ENCODE data around the gene PROK2.

PROK2 gene

DNA sequence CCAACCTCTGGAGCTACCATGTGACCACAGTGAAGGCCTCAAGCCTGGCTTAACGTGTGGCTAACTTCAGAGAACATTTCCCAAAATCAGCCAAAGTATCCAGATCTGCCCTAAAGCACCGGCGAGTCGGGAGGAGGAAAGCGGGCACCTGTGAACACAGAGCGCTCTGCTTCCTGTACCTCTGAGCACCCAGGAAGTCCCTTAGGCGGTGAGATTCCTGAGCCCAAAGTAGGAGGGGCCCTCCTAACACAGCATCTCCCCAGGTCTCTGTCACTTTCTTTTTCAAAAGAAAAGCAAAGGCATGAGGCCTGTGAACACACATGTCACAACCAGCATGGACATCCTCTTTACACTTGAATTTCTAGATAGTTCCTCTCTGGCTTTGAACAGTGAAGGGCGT lies 58.8 kb downstream of the PROK2 start:
- TF ChIP-seq, protein P1, sequence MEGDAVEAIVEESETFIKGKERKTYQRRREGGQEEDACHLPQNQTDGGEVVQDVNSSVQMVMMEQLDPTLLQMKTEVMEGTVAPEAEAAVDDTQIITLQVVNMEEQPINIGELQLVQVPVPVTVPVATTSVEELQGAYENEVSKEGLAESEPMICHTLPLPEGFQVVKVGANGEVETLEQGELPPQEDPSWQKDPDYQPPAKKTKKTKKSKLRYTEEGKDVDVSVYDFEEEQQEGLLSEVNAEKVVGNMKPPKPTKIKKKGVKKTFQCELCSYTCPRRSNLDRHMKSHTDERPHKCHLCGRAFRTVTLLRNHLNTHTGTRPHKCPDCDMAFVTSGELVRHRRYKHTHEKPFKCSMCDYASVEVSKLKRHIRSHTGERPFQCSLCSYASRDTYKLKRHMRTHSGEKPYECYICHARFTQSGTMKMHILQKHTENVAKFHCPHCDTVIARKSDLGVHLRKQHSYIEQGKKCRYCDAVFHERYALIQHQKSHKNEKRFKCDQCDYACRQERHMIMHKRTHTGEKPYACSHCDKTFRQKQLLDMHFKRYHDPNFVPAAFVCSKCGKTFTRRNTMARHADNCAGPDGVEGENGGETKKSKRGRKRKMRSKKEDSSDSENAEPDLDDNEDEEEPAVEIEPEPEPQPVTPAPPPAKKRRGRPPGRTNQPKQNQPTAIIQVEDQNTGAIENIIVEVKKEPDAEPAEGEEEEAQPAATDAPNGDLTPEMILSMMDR (conservative IDR thresholded peaks at IDR 0.05; ENCODE audit: low read depth, low read length) = no peak
- no peak for DNase-seq (ENCODE audit: low read depth)
- no peak overlapping the region for H3K4me3 ChIP-seq (ENCODE audit: low read length)

DNA sequence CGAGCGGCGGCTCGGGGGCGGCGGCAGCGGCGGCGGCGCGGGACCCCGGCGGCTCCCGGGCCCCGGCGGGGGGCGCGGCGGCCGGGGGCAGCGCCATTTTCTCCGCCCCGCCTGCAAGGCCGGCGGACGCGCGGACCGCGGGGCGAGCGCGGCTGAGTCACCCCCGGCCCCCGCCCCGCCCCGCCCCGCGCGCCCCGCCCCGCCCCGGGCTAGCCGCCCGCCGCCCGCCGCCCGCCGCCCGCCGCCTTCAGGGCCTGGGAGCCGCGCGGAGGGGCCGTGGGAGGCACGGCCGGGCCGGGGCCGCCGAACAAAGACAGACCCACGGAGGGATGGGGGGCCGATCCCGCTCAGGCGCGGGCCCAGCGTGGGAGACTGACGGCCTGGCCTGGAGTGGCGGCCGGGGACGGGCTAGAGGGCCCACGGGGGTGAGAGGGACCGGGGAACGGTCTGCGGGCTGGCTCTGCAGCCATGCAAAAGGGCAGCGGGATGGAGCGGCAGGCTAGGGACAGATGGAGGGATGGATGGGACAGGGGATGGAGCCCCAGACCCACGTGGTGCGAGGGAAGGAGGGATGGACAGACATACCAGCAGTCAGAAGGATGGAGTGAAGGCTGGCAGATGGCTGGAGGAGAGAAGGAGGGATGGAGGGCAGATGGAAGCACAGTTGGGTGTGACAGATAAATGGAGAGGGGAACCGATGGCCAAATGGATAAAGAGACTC lies 59.5 kb downstream of the PROK2 start, which contains the start of gene EIF4E3:
Gene EIF4E3 (minus strand): TSS at position 132 of the 721 bp plus-strand sequence. CDS start 35 bp downstream, at position 97.
- TF ChIP-seq, protein P1 (conservative IDR thresholded peaks at IDR 0.05; ENCODE audit: low read depth, low read length) = no peak
- peak within 1 kb of the TSS; percentile 72 for H3K4me3 ChIP-seq (ENCODE audit: low read length)
- DNase-seq (ENCODE audit: low read depth) = no peak

DNA sequence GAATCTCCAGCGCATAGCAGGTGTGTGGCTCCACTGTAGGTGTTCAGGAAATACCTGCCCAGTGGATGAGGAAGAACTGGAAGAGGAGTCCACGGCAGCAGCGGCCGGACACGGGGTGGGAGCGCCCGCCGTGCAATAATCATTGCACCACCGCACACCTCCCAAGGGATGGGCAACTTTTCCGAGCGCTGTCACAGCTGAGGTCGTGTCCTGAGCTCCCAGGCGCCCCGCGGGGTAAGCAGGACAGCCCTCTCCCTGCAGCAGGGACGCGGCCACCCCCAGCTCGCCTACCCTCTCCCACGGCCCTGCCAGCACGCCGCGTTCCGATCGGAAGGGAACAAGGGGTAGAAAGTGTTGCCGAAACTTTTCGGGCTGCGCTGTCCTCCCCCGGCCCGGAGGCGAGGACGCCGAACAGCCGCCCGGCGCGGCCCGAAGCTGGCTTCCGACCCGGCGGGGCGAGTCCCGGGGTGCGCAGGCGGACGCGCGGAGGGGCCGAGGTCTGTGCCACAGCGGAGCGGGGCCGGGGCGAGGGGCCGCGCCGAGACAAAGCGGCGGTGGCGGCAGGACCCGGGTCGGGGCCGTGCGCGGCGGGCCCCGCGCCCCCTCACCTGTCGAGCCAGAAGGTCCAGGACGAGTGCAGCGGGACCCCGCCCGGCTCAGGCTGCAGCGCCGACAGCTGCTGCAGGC lies 60.2 kb downstream of the PROK2 start:
- no peak for DNase-seq (ENCODE audit: low read depth)
- TF ChIP-seq, protein P1 (conservative IDR thresholded peaks at IDR 0.05; ENCODE audit: low read depth, low read length) = peak; percentile 3
- H3K4me3 ChIP-seq (ENCODE audit: low read length) = peak overlapping the region; percentile 72

DNA sequence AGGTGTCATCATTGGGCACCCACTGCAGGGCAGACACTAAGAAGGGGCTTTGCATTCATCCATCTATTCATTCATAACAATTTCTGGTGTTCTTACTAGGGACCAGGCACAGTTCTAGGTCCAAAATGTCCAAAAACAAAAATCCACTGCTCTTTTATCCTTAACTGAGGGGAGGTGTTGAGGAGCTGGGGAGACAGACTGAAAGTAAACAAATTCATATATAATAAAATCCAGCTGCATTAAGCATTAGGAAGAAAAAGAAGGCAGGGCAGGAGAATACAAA lies 60.8 kb downstream of the PROK2 start:
- no peak for DNase-seq (ENCODE audit: low read depth)
- peak overlapping the region; percentile 72 for H3K4me3 ChIP-seq (ENCODE audit: low read length)
- TF ChIP-seq, protein P1 (conservative IDR thresholded peaks at IDR 0.05; ENCODE audit: low read depth, low read length) = no peak

DNA sequence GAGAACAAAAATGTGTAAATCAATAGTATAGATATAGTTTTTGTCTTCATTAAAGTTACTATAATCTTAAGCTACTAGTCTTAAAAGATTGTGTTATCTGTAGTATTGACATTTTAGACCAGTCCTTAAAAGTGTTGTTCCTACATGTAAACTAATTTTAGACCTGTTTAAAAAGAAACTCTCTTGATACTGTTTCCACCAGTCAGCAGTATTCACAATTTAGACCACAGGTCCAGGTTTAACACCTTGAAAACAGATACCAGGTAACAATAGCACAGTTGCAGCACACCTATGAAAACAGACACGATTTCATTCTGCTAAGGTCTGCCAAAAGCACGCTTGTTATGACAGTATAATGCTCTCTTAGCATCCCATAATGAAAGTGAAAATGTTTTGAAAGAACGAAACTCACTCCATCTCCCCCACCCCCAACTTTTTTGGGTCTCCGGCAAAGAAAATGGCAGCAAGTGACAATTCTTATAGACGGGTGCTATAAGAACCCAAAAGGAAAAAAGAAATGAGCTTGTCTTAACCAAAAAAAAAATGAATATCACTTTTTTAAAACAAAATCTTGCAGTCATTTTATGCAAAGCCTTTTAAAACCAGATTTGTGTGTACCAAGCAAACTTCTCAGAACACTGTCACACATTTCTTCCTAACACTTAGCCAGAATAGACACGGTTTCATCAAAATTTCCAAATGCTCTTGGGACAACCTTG lies 61.3 kb downstream of the PROK2 start:
- no peak for DNase-seq (ENCODE audit: low read depth)
- TF ChIP-seq, protein P1 (conservative IDR thresholded peaks at IDR 0.05; ENCODE audit: low read depth, low read length) = no peak
- H3K4me3 ChIP-seq (ENCODE audit: low read length) = no peak overlapping the region

DNA sequence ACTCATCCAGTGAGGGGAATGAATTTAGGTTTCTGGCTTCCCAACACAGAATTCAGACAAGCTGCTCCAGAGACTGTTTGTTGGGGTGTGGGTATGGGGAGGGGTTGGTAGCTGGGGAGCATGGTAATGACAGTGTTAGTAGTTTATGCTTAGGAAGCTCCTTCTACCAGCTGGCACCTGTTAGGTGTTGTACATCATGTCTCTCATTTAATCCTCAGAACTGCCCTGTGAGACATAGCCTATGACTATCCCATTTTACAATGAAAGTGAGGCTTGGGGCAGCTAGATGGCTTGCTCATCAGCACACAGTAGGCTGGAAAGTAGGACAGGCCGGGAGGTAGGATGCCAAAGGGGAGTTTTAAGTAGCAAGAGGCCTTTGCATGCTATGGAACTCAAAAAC lies 62.3 kb downstream of the PROK2 start:
- no peak for DNase-seq (ENCODE audit: low read depth)
- TF ChIP-seq, protein P1 (conservative IDR thresholded peaks at IDR 0.05; ENCODE audit: low read depth, low read length) = no peak
- no peak overlapping the region for H3K4me3 ChIP-seq (ENCODE audit: low read length)

Data from retinal pigment epithelial cell (primary cell).